CD1c-positive myeloid dendritic cell (primary cell): ENCODE measurements around the gene MAD1L1.

Experiments
- DNase-seq: peaks from one replicate; pipeline ENCODE4 v3.0.0-alpha.2; 2016; ENCODE audit errors: extremely low spot score

The MAD1L1 gene

GRCh38 chr7:2104716-2105115, 128.0 kb downstream of the MAD1L1 start:
- DNase-seq: no peak

GRCh38 chr7:2104107-2104710, 128.5 kb downstream of the MAD1L1 start:
- DNase-seq: peak; percentile 81

- no peak for DNase-seq
Measured at GRCh38 chr7:2103071-2103898, 129.5 kb downstream of the MAD1L1 start.

GRCh38 chr7:2102375-2102723, 130.4 kb downstream of the MAD1L1 start:
- no peak for DNase-seq

- DNase-seq: no peak
Measured at GRCh38 chr7:2101630-2102374, 130.9 kb downstream of the MAD1L1 start.

- DNase-seq: no peak
Measured at GRCh38 chr7:2100278-2101208, 132.2 kb downstream of the MAD1L1 start.

GRCh38 chr7:2099048-2099957, 133.4 kb downstream of the MAD1L1 start:
- peak; percentile 32 for DNase-seq

GRCh38 chr7:2098496-2098895, 134.2 kb downstream of the MAD1L1 start:
- no peak for DNase-seq

- DNase-seq: no peak
Measured at GRCh38 chr7:2098056-2098455, 134.7 kb downstream of the MAD1L1 start.

- DNase-seq: no peak
Measured at GRCh38 chr7:2097492-2097891, 135.3 kb downstream of the MAD1L1 start.

- peak; percentile 32 for DNase-seq
Measured at GRCh38 chr7:2096692-2097387, 135.9 kb downstream of the MAD1L1 start.

- no peak for DNase-seq
Measured at GRCh38 chr7:2095436-2095835, 137.3 kb downstream of the MAD1L1 start.

GRCh38 chr7:2094454-2095045, 138.2 kb downstream of the MAD1L1 start:
- DNase-seq: no peak

GRCh38 chr7:2093843-2094220, 138.9 kb downstream of the MAD1L1 start:
- DNase-seq: no peak

- no peak for DNase-seq
Measured at GRCh38 chr7:2093215-2093842, 139.4 kb downstream of the MAD1L1 start.

- DNase-seq: no peak
Measured at GRCh38 chr7:2092279-2092678, 140.5 kb downstream of the MAD1L1 start.

- DNase-seq: no peak
Measured at GRCh38 chr7:2090526-2091520, 141.9 kb downstream of the MAD1L1 start.

- DNase-seq: no peak
Measured at GRCh38 chr7:2088801-2089200, 143.9 kb downstream of the MAD1L1 start.
